HepG2 (cell line): Measurements from ENCODE around the gene MBTPS1. TPM values are rescaled to one million over a fixed set of nuclear protein-coding genes. Genes with fewer than 3 reads are reported as not detected.

Experiments
- ATAC-seq: fragments of 200-7000 bp; cut with Tn5 transposase; 3 replicates; pipeline ENCODE4 v1.9.1; 2020; ENCODE audit warnings: mild to moderate bottlenecking, moderate library complexity
- BruUV-seq: library from RNA; stranded (reverse); fragments of 400-500 nt; replicated peaks from 2 replicates; lab custom pipeline; 2021; lab: Mats Ljungman, UMichigan
- CTCF ChIA-PET: fragments of 300-600 bp; formaldehyde crosslinking; extraction: SDS; loops from one replicate; lab custom pipeline; 2021; ENCODE audit warnings: low total read pairs, inconsistent platforms, low intra/inter-chr PET ratio; lab: Yijun Ruan, JAX
- POLR2A ChIA-PET: fragments of 350-600 bp; sonication (Branson Sonifier 250); formaldehyde crosslinking; loops from one replicate; lab custom pipeline; 2020; ENCODE audit warnings: antibody characterized with exemption, inconsistent platforms; lab: Yijun Ruan, JAX
- DNase-seq: peaks from one replicate; pipeline ENCODE4 v3.0.0-alpha.2; 2015; ENCODE audit warnings: low spot score
- FAIRE-seq: peaks from 3 replicates; lab custom pipeline; 2011; peaks lifted over from hg19 to GRCh38; lab: Jason Lieb, UNC
- H2AFZ ChIP-seq: one replicate; pipeline ENCODE4 v1.6.1; 2011; ENCODE audit warnings: low read length, inconsistent platforms
- H3K27ac ChIP-seq: fragments of 300-600 bp; 3 replicates; pipeline ENCODE4 v1.8.0; 2011; ENCODE audit warnings: mixed run types, mild to moderate bottlenecking, mixed read lengths, low read length, inconsistent platforms; ENCODE audit not compliant: insufficient read depth; ENCODE audit errors: extremely low read length
- H3K27me3 ChIP-seq, 2 experiments: fragments of 200-600 bp in 1 of 2; 2 replicates in 1 of 2; 3 replicates in 1 of 2; pipeline versions ENCODE4 v1.6.0 to v1.8.0; 2011; ENCODE audit warnings: low read length in 2 of 2, mild to moderate bottlenecking in 2 of 2, moderate library complexity in 2 of 2, inconsistent platforms in 1 of 2; ENCODE audit not compliant: insufficient read depth in 2 of 2, control insufficient read depth in 1 of 2
- H3K36me3 ChIP-seq, 2 experiments: fragments of 200-600 bp in 1 of 2; replicated peaks in 1 of 2; 2 replicates in 1 of 2; 3 replicates in 1 of 2; pipeline versions ENCODE4 v1.5.1 to v1.8.0; 2011; ENCODE audit warnings: low read length in 2 of 2, inconsistent platforms in 1 of 2; ENCODE audit not compliant: insufficient read depth in 2 of 2, control insufficient read depth in 1 of 2
- H3K4me1 ChIP-seq: 2 replicates; pipeline ENCODE4 v1.5.1; 2012; ENCODE audit warnings: low read length, inconsistent platforms; ENCODE audit not compliant: insufficient read depth
- H3K4me2 ChIP-seq: 2 replicates; pipeline ENCODE4 v1.6.0; 2011; ENCODE audit warnings: low read depth, low read length, inconsistent platforms
- H3K4me3 ChIP-seq, 3 experiments: fragments of 200-600 bp in 1 of 3; sonication (generic), shearing (Covaris generic) in 1 of 3; replicated peaks in 1 of 3; 2 replicates each; pipeline ENCODE4 v1.5.1; 2011 to 2016; ENCODE audit warnings: low read length in 3 of 3, inconsistent platforms in 2 of 3, low read depth in 2 of 3, mild to moderate bottlenecking in 2 of 3, control low read depth in 1 of 3, mixed read lengths in 1 of 3; ENCODE audit not compliant: insufficient read depth in 1 of 3
- H3K79me2 ChIP-seq: one replicate; pipeline ENCODE4 v1.6.1; 2011; ENCODE audit warnings: low read length, inconsistent platforms; ENCODE audit not compliant: insufficient read depth
- H3K9ac ChIP-seq: 2 replicates; pipeline ENCODE4 v1.6.0; 2011; ENCODE audit warnings: mild to moderate bottlenecking, low read depth, low read length, inconsistent platforms; ENCODE audit not compliant: insufficient read depth
- H3K9me3 ChIP-seq: 2 replicates; pipeline ENCODE4 v1.5.1; 2012; ENCODE audit warnings: mild to moderate bottlenecking, low read length
- H4K20me1 ChIP-seq: 2 replicates; pipeline ENCODE4 v1.6.0; 2011; ENCODE audit warnings: inconsistent platforms, mild to moderate bottlenecking, low read length, moderate library complexity; ENCODE audit not compliant: insufficient read depth
- ELK4 ChIP-seq: sonication (generic); formaldehyde crosslinking; IDR thresholded peaks from 2 replicates; pipeline ENCODE4 v1.9.0; 2021; ENCODE audit warnings: missing genetic modification reagents, borderline replicate concordance
- NCOA1 ChIP-seq: sonication (generic); formaldehyde crosslinking; IDR thresholded peaks from 2 replicates; pipeline ENCODE4 v1.9.0; 2021; ENCODE audit warnings: missing genetic modification reagents
- SSRP1 ChIP-seq: IDR thresholded peaks from 2 replicates; pipeline ENCODE4 v1.6.1; 2016; ENCODE audit warnings: control low read depth
- ZNF839 ChIP-seq: sonication (generic); formaldehyde crosslinking; IDR thresholded peaks from 2 replicates; pipeline ENCODE4 v1.4.0; 2020; ENCODE audit warnings: missing genetic modification reagents, mild to moderate bottlenecking, borderline replicate concordance
- ZNF841 ChIP-seq: sonication (generic); formaldehyde crosslinking; IDR thresholded peaks from 2 replicates; pipeline ENCODE4 v1.8.1; 2023; ENCODE audit warnings: missing genetic modification reagents, borderline replicate concordance
- WGBS: methylation state at CpG from one replicate; pipeline ENCODE4 v1.1.6; 2017; ENCODE audit warnings: low lambda C conversion rate; 5-methylcytosine and 5-hydroxymethylcytosine counted together
- in situ Hi-C: cut with HindIII; loops from 2 replicates; pipeline ENCODE4 v1.10.0; 2017; ENCODE audit warnings: low pct_unique_long_range_greater_than_20kb; ENCODE audit not compliant: extremely low pct_ligation_motif_present
- intact Hi-C: fragments of 100-400 bp; cut with micrococcal nuclease; formaldehyde crosslinking; loops from one replicate; pipeline ENCODE4 v1.10.0; 2022; ENCODE audit not compliant: unreplicated experiment
- polyA plus RNA-seq, 8 experiments: library from polyadenylated mRNA; depleted of rRNA in 3 of 8; stranded (reverse) in 7 of 8; unstranded in 1 of 8; fragments of >200 nt; fragmentation: Illumina TruSeq in 4 of 8; extraction: Trizol in 4 of 8; gene quantifications; 2 replicates each; pipeline versions ENCODE4 v1.2.1 to v1.2.3, GENCODE V29; 2011 to 2016; ENCODE audit warnings: low read depth in 4 of 8, missing spikeins in 1 of 8, mixed read lengths in 1 of 8; ENCODE audit not compliant: insufficient read depth in 1 of 8
- total RNA-seq, 5 experiments: library from RNA; depleted of rRNA; stranded (reverse); fragments of >200 nt; fragmentation: Illumina TruSeq; extraction: Trizol; gene quantifications; 2 replicates each; pipeline ENCODE4 v1.2.3, GENCODE V29; 2016; ENCODE audit warnings: low read depth in 1 of 5
- TF ChIP-seq, protein P1 (sequence below): sonication (generic); formaldehyde crosslinking; IDR thresholded peaks from 2 replicates; pipeline ENCODE4 v1.4.0; 2020; ENCODE audit warnings: missing genetic modification reagents
- TF ChIP-seq, protein P2 (sequence below): sonication (generic); formaldehyde crosslinking; IDR thresholded peaks from 2 replicates; pipeline ENCODE4 v1.5.0; 2020; ENCODE audit warnings: missing genetic modification reagents, mild to moderate bottlenecking, borderline replicate concordance
- TF ChIP-seq, protein P3 (sequence below): sonication (generic); formaldehyde crosslinking; IDR thresholded peaks from 2 replicates; pipeline ENCODE4 v1.5.1; 2020; ENCODE audit warnings: missing genetic modification reagents, mild to moderate bottlenecking, borderline replicate concordance

Gene MBTPS1
- total and polyA plus RNA-seq, 2 of the 13 experiments (the other 11 are each of a cell fraction or from before 2014, with no cell fraction given) = 56.7 to 91.3 TPM

DNA sequence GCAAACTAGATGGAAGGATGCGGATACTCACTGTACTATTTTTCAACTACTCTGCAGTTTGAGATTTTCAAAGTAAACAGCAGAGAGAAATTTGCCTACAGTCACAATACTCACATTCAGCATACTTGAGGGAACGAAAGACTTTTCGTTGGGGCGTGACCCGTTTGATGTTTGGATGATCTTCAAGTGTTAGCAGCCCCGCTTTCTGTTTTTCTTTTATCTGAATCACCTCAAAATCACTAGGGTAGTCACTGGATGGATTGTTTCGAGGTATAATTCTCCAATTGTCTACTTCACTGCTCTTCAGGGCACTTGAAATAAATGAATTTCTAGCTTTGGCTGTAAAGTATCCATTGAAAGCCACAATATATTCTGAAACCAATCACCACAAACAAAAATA, 17.8 kb downstream of the MBTPS1 start:
- FAIRE-seq = no peak
- TF ChIP-seq, protein P1, sequence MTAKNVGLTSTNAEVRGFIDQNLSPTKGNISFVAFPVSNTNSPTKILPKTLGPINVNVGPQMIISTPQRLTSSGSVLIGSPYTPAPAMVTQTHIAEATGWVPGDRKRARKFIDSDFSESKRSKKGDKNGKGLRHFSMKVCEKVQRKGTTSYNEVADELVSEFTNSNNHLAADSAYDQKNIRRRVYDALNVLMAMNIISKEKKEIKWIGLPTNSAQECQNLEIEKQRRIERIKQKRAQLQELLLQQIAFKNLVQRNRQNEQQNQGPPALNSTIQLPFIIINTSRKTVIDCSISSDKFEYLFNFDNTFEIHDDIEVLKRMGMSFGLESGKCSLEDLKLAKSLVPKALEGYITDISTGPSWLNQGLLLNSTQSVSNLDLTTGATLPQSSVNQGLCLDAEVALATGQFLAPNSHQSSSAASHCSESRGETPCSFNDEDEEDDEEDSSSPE (CRISPR knock-in tag) = no peak
- TF ChIP-seq NCOA1 = no peak
- no peak for TF ChIP-seq ELK4
- TF ChIP-seq ZNF839 (CRISPR knock-in tag) = no peak
- TF ChIP-seq, protein P2, sequence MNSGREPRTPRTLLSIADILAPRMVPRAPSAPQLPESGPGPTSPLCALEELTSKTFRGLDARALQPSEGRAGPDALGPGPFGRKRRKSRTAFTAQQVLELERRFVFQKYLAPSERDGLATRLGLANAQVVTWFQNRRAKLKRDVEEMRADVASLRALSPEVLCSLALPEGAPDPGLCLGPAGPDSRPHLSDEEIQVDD (CRISPR knock-in tag) = no peak
- TF ChIP-seq, protein P3, sequence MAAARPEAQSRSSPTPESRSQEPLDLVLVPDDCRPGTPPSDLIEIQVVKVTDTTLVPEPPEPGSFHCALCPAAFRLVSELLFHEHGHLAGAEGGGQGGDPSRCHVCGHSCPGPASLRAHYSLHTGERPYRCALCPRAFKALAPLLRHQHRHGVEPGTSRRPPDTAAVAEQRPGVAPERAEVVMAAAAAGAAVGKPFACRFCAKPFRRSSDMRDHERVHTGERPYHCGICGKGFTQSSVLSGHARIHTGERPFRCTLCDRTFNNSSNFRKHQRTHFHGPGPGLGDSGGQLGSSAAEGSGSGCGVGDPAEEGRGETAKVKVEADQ = no peak
- TF ChIP-seq ZNF841 = no peak
- no peak for TF ChIP-seq SSRP1 (CRISPR knock-in tag)
- WGBS = 96% methylated on average over 7 of the region's 7 CpGs
- Histone ChIP-seq H3K4me3 (no peak overlapping the region), H3K4me1 (peaks cover 25% of the 10 kb centered on the region), H3K79me2 (peaks cover 16% of the 10 kb centered on the region), H3K9ac (no peak overlapping the region), H4K20me1 (peaks cover 20% of the 10 kb centered on the region), H3K27ac (no peak overlapping the region), H3K27me3 (no peaks in the 10 kb centered on the region), H3K9me3 (no peaks in the 10 kb centered on the region), H2AFZ (no peak overlapping the region), H3K4me2 (no peak overlapping the region), H3K36me3 (peaks cover 18 to 57% of the 10 kb centered on the region in 2 experiments)
- CTCF ChIA-PET = no interaction called here
- BruUV-seq = no TSS peak
- intact Hi-C loops = no loop called here
- DNase-seq = no peak
- no peak for ATAC-seq
- in situ Hi-C loops = no loop called here
- POLR2A ChIA-PET = interaction anchor here (1.3 to 2.8 kb wide), 2 partner anchors 18 to 40 kb away, joined by 3 to 6 read pairs; partner anchors contain the start of gene MBTPS1
